Lung (tissue), 12 donors: Measurements from ENCODE around the gene EZH1. TPM values are rescaled to one million over a fixed set of nuclear protein-coding genes. Genes with fewer than 3 reads are reported as not detected.
A peak's percentile ranks its signal among the peaks of the same experiment; 100 is the strongest.
"Not testable (repeated sequence)": the region's sequence is repeated elsewhere in the genome, so short reads cannot be mapped to it uniquely, and the experiment has no call there.

ENCODE experiments used
- ATAC-seq: fragments of 200-7000 bp; cut with Tn5 transposase; one replicate; pipeline ENCODE4 v1.9.1; 2020; ENCODE audit warnings: moderate number of reproducible peaks; ENCODE audit not compliant: insufficient read depth, low FRiP score
- DNase-seq, 3 donors: peaks; one replicate each; pipeline ENCODE4 v3.0.0-alpha.2; 2013 to 2017
- H3K27ac ChIP-seq, 2 donors: one replicate each; pipeline ENCODE4 v1.5.1; 2013; ENCODE audit warnings: mild to moderate bottlenecking in 2 of 2, moderate library complexity in 2 of 2, control low read depth in 1 of 2, inconsistent platforms in 1 of 2, low read depth in 1 of 2, low read length in 1 of 2
- H3K27me3 ChIP-seq, 3 donors: one replicate each; pipeline ENCODE4 v1.5.1; 2013; ENCODE audit warnings: low read length in 2 of 3; ENCODE audit not compliant: control insufficient read depth in 3 of 3, insufficient read depth in 3 of 3
- H3K36me3 ChIP-seq, 4 donors: one replicate each; pipeline ENCODE4 v1.5.1; 2013; ENCODE audit warnings: low read length in 4 of 4, mild to moderate bottlenecking in 1 of 4, moderate library complexity in 1 of 4; ENCODE audit not compliant: control insufficient read depth in 4 of 4, insufficient read depth in 4 of 4
- H3K4me1 ChIP-seq, 5 donors: one replicate each; pipeline ENCODE4 v1.5.1; 2013; ENCODE audit warnings: low read length in 5 of 5, mild to moderate bottlenecking in 2 of 5, moderate library complexity in 1 of 5; ENCODE audit not compliant: control insufficient read depth in 5 of 5, insufficient read depth in 5 of 5
- H3K4me3 ChIP-seq: one replicate; pipeline ENCODE4 v1.5.1; 2013; ENCODE audit warnings: mild to moderate bottlenecking, control low read depth, moderate library complexity
- H3K9ac ChIP-seq, 2 donors: one replicate each; pipeline ENCODE4 v1.5.1; 2013; ENCODE audit warnings: low read length in 2 of 2, control low read depth in 1 of 2; ENCODE audit not compliant: insufficient read depth in 1 of 2
- H3K9me3 ChIP-seq, 4 donors: one replicate each; pipeline ENCODE4 v1.5.1; 2013; ENCODE audit warnings: low read length in 3 of 4, mild to moderate bottlenecking in 1 of 4, moderate library complexity in 1 of 4; ENCODE audit not compliant: control insufficient read depth in 4 of 4, insufficient read depth in 3 of 4
- CTCF ChIP-seq: IDR thresholded peaks from 2 replicates; pipeline ENCODE4 v1.5.1; 2012; ENCODE audit warnings: mild to moderate bottlenecking; ENCODE audit errors: control extremely low read depth, extremely low read depth
- WGBS, 2 donors: extraction: QIAGEN DNeasy Blood & Tissue Kit; methylation state at CpG; one replicate each; pipeline ENCODE4 v1.1.7; 2013; 5-methylcytosine and 5-hydroxymethylcytosine counted together
- polyA plus RNA-seq, 2 donors: library from polyadenylated mRNA; stranded (reverse); fragments of 200-250 nt; gene quantifications; one replicate each; pipeline ENCODE4 v1.2.1, GENCODE V29; 2013
- total RNA-seq, 2 donors: library from RNA; depleted of rRNA in 1 of 2; stranded (reverse); fragments of >200 nt in 1 of 2; gene quantifications; one replicate each; pipeline ENCODE4 v1.2.1, GENCODE V29; 2014 to 2021
- donor health status: control.
- donor health status: control.
- donor health status: Bipolar disorder and iron deficiency.
- donor health status: healthy.
- donor health status: DM: yes; HTN: yes; CAD: no.

The EZH1 gene
- total and polyA plus RNA-seq, 4 donors, result 20.7 to 53.2 (median 27.4) TPM

- DNase-seq, result no peak
- peaks cover 0 to 3% (median 0%) of the 10 kb centered on the region in 3 donors for H3K27me3 ChIP-seq
Measured at GRCh38 chr17:42774066-42774745, 29.4 kb upstream of the EZH1 start.

GRCh38 chr17:42773290-42774035 is 28.6 kb upstream of the EZH1 start, which contains the start of gene VPS25:
Gene VPS25, plus strand, starts transcription at chr17:42773449. Its CDS starts 27 bp downstream, at chr17:42773476.
- peak; percentile 82 to 93 (median 87) for DNase-seq
- no peak for TF ChIP-seq CTCF

More at GRCh38 chr17:42774066-42774745, 29.4 kb upstream of the EZH1 start:
- Histone ChIP-seq H3K27ac (peak overlapping the region in 1 of 2 donors; percentile 89), H3K9me3 (no peaks in the 10 kb centered on the region), H3K4me3 (peak overlapping the region; percentile 93), H3K36me3 (peaks cover 3 to 20% (median 15%) of the 10 kb centered on the region in 4 donors), H3K4me1 (peaks cover 0 to 13% (median 4%) of the 10 kb centered on the region in 5 donors), H3K9ac (peak overlapping the region; percentile 59 to 84)
- no peak for TF ChIP-seq CTCF
- ATAC-seq, result no peak
- WGBS, 2 donors, result 54 to 66% methylated on average over 3 of the region's 3 CpGs

GRCh38 chr17:42772945-42773289 is 28.1 kb upstream of the EZH1 start:
- H3K9me3 ChIP-seq, result no peaks in the 10 kb centered on the region
- peak overlapping the region; percentile 29 to 89 for H3K27ac ChIP-seq
- peak overlapping the region; percentile 93 for H3K4me3 ChIP-seq
- TF ChIP-seq CTCF, result no peak
- no peaks in the 10 kb centered on the region for H3K27me3 ChIP-seq
- ATAC-seq (no peak), DNase-seq (no peak)
- 0 to 2% methylated on average over 3 of the region's 3 CpGs for WGBS, 2 donors
- peaks cover 0 to 13% (median 7%) of the 10 kb centered on the region in 4 donors for H3K36me3 ChIP-seq
- H3K9ac ChIP-seq, result peak overlapping the region; percentile 59 to 84
- peaks cover 0 to 13% (median 4%) of the 10 kb centered on the region in 5 donors for H3K4me1 ChIP-seq

More at GRCh38 chr17:42773290-42774035, 28.6 kb upstream of the EZH1 start, which contains the start of gene VPS25:
- H3K4me1 ChIP-seq, result peaks cover 0 to 13% (median 4%) of the 10 kb centered on the region in 5 donors
- H3K9ac ChIP-seq, result peak within 1 kb of the TSS; percentile 59 to 84
- H3K9me3 ChIP-seq, result no peaks in the 10 kb centered on the region
- H3K36me3 ChIP-seq, result peaks cover 0 to 14% (median 10%) of the 10 kb centered on the region in 4 donors
- H3K27ac ChIP-seq, result peak within 1 kb of the TSS; percentile 80 to 89
- H3K27me3 ChIP-seq, result no peaks in the 10 kb centered on the region
- H3K4me3 ChIP-seq, result peak within 1 kb of the TSS; percentile 93
- ATAC-seq, result peak; percentile 94
- 2% methylated on average over 39 of the region's 39 CpGs for WGBS, 2 donors

GRCh38 chr17:42769964-42770363 is 25.1 kb upstream of the EZH1 start:
- not testable (repeated sequence) for H3K27ac ChIP-seq, H3K36me3 ChIP-seq, H3K9ac ChIP-seq, H3K4me3 ChIP-seq, H3K9me3 ChIP-seq, DNase-seq, ATAC-seq, H3K27me3 ChIP-seq
- peaks cover 0 to 13% (median 4%) of the 10 kb centered on the region in 5 donors for H3K4me1 ChIP-seq
- WGBS, 2 donors, result 86 to 89% methylated on average over 10 of the region's 10 CpGs

- H3K9me3 ChIP-seq, H3K4me1 ChIP-seq, DNase-seq, ATAC-seq, H3K9ac ChIP-seq, H3K27me3 ChIP-seq, H3K4me3 ChIP-seq, H3K27ac ChIP-seq, H3K36me3 ChIP-seq: not testable (repeated sequence)
- 72 to 78% methylated on average over 9 of the region's 9 CpGs for WGBS, 2 donors
Measured at GRCh38 chr17:42768006-42768405, 23.2 kb upstream of the EZH1 start.
